Sciatic nerve (tissue), 2 donors: ENCODE data around the gene DRC3. TPM values are rescaled to one million over a fixed set of nuclear protein-coding genes. Genes with fewer than 3 reads are reported as not detected.
A peak's percentile ranks its signal among the peaks of the same experiment; 100 is the strongest.
"Not testable (repeated sequence)": the region's sequence is repeated elsewhere in the genome, so short reads cannot be mapped to it uniquely, and the experiment has no call there.

Experiments used
- ATAC-seq: fragments of 200-7000 bp; cut with Tn5 transposase; one replicate; pipeline ENCODE4 v1.9.1; 2020; ENCODE audit warnings: mild to moderate bottlenecking, moderate library complexity
- DNase-seq: peaks from one replicate; pipeline ENCODE4 v3.0.0-alpha.2; 2020; ENCODE audit warnings: low spot score
- intact Hi-C: fragments of 100-400 bp; cut with DNase I; formaldehyde crosslinking; loops from one replicate; pipeline ENCODE4 v1.14.2; 2022
- total RNA-seq: library from RNA; stranded (reverse); fragmentation: NEBNext Ultra II Directional; extraction: Animal tissue kit (Norgen Biotek cat#: 25700); gene quantifications from one replicate; pipeline ENCODE4 v1.2.1, GENCODE V29; 2021
- donor health status: DM: no; HTN: no; CAD: no.
- donor health status: DM: no; HTN: no; CAD: no.

The DRC3 gene
- total RNA-seq, 1 donor from 2014 or later: 5.8 TPM

DNA sequence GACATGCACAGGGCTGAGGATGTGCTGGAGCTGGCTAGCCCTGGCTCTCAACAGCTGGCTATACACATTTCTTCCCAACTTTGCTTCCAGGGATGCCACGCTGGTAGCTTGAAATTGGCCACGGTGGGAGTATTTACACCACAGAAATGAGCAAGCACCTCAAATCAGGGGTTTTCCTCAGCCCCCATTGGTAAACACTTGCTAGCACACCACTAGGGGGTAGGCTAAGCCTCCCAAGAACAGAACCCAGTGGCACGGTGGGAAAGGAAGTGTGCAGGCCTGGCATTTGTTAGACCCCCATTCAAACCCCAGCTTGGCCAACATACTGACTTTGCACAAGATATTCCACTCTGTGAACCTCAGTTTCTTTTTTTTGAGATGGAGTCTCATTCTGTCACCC lies 12.9 kb downstream of the DRC3 start:
- no peak for ATAC-seq

DNA sequence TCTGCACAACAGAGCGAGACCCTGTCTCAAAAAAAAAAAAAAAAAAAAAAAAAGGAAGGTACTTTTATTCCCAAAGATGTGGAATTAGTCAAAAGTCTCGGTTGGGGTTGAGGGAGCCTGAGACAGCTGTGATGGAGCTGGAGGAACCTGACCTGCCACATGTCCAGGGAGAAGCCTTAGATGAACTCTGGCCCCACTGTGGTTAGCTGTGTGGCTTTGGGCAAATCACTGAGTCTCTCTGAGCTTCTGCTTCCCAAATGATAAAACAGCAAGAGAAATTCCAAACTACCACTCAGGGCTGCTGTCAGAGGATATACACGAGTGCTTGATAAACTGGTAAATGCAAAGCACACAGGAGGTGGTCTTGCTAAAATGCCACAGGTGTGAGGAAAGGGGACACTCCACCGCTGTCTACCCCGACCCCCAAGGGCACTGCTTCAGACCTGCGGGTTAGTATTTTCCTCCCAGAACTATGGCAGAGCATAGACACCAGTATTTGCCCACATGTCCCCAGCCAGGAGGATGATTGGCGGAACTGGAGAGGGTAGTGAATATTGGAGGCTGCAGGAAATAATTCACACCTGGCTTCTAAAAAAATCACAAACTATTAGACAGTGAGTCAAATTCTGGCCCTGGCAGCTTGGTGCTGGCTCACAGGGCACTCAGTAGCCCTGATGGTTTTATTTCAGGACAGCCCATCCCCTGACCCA lies 14.7 kb downstream of the DRC3 start:
- intact Hi-C loops: no loop called here
- no peak for ATAC-seq
- DNase-seq: no peak

More for the DNA sequence above, 12.9 kb downstream of the DRC3 start:
- intact Hi-C loops: no loop called here
- DNase-seq: no peak

DNA sequence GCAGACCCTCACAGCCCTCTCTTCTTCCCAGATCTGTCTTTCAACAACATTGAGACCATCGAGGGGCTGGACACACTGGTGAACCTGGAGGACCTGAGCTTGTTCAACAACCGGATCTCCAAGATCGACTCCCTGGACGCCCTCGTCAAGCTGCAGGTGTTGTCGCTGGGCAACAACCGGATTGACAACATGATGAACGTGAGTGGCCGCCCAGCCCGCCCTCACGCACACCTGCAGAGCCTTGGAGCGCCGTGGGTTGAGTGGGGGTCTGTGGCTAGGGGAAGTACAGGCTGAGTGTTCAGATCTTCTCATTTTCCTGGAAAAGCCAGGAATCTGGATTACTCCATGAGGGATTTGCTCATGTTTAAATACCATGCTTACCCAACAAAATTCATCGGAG lies 15.2 kb downstream of the DRC3 start:
- no peak for ATAC-seq
- DNase-seq: no peak
- intact Hi-C loops: no loop called here

DNA sequence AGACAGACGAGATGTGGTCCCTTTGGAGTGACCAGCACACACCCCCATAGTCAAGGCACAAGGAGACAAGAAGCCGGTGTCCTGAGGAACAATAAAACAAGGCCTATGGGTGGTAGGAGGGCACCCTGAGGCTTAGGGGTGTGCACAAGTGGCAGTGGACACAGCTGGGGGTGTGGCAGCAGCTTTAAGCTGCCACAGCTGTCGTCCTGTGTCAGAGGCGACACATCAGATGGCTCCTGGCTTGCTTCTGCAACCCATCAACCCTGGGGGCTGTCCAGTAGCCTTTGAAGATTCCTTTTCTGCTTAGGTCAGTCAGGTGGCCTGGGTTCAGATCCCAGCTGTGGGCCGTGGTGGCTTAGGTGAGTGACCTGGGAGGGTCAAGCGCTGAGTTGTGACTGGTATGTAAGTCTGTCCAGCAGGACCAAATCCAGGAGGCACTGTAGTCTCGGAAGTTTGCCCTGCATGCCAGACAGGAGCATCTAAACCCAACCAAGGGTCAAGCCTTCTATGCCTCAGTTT lies 15.8 kb downstream of the DRC3 start:
- DNase-seq: no peak

DNA sequence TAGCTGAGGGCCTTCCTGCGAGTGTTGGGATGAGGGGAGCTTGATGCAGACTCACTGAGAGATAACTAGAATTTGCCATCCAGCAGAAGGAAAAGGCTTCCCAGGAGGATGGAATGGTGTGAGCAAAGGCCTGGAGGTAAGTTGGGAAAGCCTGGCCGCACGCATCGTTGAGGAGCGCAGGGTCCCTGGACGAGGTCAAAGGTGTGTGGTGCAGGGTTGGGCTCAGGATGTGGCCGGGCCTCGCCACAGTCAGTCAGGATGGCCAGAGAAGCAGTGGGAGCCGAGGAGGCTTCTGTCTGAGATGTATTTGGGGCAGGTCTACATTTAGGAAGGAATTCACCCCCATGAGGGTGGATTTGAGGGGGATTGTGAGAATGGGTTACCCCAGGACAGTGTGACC lies 16.4 kb downstream of the DRC3 start:
- ATAC-seq: no peak

More for the DNA sequence above, 15.8 kb downstream of the DRC3 start:
- intact Hi-C loops: no loop called here
- ATAC-seq: no peak

DNA sequence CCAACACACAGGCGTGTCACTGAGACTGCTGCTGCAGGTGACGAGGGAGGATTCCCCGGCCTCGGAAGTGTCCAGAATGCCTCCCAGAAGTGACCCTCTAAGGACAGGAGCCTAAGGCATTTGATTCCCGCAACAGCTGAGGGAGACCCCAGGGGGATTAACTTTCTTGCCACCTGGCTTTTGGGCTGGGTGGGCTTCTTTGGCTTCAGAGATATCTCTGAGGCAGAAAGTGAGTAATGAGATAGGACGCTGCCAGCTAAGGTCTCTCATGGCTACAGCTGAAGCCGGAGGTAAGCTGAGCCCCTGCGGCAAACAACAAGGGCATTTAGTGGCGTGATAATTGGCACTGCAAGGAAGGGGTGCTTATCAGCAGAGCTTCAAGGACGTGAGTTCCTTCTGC lies 17.0 kb downstream of the DRC3 start:
- no peak for ATAC-seq
- intact Hi-C loops: no loop called here
- DNase-seq: no peak

More for the DNA sequence above, 16.4 kb downstream of the DRC3 start:
- intact Hi-C loops: no loop called here
- no peak for DNase-seq

DNA sequence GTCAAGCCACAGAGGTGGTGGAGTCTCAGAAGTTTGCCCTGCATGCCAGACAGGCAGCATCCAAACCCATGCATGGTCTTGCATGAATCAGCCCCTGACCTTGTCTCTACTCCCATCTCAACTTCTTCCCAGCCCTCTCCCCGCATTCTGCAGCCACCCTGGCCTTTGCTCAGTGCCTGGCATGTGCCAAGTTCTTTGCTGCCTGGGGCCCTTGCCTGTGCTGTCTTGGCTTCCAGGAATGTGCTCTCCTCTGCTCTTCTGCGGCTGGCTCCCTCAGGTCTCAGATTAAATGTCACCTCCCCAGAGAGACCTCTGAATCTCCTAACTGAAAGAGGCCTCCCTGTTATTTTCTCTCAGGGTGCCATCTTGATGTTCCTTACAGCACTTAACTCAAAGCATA lies 17.6 kb downstream of the DRC3 start:
- intact Hi-C loops: no loop called here
- no peak for ATAC-seq
- DNase-seq: no peak

DNA sequence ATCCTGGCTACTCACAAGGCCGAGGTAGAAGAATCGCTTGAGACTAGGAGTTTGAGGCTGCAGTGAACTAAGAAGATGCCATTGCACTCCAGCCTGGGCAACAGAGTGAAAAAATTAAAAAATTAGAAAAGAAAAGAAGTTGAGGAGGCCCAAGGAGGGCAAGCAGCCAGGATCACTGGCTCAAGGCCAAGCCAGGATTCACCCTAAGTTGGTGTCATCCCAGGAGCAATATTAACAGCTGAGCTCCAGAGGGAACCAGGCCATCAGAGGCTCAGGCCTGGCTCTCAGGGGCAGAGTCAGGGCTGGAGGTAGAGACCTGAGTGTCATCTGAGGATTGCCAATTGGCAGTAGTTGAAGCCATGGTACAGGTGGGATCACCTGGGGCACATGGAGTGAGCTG lies 20.7 kb downstream of the DRC3 start:
- ATAC-seq (no peak), DNase-seq (no peak)
- intact Hi-C loops: no loop called here

DNA sequence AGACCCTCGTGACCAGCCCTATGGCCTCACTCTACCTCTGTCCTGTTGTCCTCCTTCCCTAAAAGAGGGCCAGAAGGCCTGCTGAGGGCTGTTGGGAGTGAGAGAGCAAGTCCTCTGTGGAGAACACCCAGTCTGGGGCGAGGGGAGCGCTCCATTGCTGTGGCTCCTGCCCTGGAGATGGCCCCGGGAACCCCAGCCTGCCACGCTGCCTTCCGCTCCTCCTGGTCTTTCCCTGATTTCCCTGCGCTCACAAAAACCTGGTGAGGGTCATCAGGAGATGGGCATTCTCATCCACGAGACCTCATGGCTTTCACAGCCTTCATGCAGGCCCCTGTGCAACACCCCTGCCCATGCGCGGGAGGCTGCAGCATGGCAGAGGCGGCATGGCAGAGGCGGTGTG lies 21.2 kb downstream of the DRC3 start:
- intact Hi-C loops: no loop called here
- no peak for DNase-seq
- peak; percentile 20 for ATAC-seq

DNA sequence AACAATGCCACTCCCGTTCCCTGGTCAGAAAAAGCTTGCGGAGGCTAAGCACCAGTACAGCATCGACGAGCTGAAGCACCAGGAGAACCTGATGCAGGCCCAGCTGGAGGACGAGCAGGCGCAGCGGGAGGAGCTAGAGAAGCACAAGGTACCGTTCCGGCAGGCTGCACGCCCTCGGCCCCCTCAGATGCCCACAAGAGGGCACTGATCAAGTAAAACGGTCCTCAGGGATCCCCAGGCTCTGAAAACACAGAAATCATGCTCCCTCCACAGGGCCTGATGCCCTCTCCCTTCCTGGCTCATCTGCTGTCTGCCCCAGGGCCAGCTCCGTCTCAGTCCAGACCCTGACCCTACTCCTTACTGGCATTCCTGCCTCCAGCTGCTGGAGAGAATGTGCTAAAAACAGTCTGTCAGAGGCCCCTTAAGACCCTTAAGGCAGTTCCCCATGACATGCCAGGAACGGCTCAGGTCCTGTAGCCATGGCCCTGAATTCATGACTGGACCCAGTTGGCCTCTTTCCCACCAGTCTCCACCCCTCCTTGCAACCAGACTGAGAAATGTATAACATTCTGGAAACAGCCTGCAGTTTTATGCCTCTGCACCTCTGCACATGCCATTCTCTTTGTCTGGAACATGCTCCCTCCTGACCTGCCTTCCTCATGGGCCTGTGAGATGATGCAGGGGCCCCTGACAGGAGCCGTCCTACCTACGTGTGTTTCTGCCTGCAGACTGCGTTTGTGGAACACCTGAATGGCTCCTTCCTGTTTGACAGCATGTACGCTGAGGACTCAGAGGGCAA lies 21.8 kb downstream of the DRC3 start:
- ATAC-seq (peak; percentile 25), DNase-seq (no peak)
- intact Hi-C loops: no loop called here

DNA sequence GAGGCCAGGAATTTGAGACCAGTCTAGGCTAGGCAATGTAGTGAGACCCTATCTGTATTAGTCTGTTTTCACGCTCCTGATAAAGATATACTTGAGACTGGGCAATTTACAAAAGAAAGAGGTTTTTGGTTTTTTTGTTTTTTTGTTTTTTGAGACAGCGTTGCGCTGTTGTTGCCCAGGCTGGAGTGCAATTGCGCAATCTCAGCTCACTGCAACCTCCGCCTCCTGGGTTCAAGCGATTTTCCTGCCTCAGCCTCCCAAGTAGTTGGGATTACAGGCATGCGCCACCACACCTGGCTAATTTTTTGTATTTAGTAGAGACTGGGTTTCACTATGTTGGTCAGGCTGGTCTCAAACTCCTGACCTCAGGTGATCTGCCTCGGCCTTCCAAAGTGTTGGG lies 23.2 kb downstream of the DRC3 start:
- intact Hi-C loops, ATAC-seq, DNase-seq: not testable (repeated sequence)

DNA sequence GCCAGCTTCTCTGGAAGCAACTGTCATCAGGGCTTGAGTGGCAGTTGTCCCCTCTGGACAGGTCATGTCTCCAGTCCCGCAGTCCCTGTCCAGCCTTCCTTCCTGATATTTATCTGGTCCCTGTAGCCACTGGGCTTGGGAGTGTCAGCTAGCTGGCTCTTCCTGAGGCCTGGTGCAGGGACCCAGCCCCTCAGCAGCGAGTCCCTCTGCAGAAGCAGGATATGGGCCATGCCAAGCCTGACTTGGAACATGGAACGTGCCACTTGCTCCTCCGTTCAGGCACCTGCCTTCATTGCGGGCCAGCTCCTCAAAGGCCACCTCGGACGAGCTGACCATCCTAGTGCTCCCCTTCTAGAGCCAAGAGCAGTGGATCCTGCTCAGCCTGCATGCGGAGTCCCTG lies 26.3 kb downstream of the DRC3 start:
- no peak for ATAC-seq
- intact Hi-C loops: no loop called here

DNA sequence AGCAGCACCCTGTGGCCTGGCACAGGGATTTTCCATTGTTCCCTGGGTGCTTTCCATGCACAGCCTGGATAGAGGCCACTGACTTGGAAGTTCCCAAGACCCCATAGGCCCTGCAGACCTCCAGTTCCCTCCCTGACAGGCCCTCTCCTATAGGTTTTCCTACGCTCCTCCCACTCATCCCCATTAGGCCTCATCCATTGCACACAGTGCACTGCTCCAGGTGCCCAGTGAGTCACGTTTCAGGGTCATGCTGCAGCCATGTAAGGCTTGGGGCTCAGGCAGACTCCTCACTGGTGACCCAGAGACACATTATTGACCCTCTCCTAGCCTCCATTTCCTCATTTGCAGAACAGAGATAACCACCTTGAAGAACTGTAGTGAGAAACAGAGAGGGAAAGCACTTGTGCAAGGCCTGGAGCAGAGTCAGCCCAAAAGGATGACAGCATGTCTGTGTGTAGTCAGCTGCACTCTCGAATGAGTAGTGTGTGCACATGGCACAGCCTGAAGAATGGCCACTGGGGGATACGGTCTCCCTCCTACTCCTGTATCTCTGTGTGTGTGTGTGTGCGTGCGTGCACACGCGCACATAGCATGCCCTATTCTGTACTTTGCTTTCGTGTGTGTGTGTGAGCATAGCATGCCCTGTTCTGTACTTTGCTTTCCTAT lies 26.8 kb downstream of the DRC3 start:
- intact Hi-C loops: no loop called here
- DNase-seq: no peak
- ATAC-seq: no peak

More for the DNA sequence above, 26.3 kb downstream of the DRC3 start:
- no peak for DNase-seq

DNA sequence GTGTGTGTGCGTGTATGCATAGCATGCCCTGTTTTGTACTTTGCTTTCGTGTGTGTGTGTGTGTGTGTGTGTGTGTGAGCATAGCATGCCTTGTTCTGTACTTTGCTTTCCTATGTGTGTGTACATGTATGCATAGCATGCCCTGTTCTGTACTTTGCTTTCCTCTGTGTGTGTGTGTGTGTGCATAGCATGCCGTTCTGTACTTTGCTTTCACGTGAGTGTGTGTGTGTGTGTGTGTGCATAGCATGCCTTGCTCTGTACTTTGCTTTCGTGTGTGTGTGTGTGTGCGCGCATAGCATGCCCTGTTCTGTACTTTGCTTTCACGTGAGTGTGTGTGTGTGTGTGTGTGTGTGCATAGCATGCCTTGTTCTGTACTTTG lies 27.4 kb downstream of the DRC3 start:
- intact Hi-C loops: no loop called here
- no peak for DNase-seq

DNA sequence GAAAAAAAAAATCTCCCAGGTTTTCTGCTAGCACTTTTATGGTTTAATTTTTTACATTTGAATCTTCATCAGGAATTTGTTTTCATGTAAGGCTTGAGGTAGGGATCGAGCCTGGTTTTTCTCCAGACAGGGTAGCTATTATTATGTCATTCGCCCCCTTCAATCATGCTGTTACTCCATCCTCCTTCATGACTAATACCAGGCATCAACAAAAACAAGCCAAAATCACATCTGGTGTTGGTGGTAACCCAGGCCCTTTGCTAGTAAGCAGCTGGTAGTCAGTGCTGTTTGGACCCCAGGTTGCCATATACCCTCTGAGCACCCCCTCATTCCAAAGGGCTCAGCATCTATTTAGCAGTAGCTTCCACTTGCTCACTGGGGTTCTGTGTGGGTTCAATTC lies 29.5 kb downstream of the DRC3 start:
- no peak for DNase-seq
- intact Hi-C loops: no loop called here

More for the DNA sequence above, 27.4 kb downstream of the DRC3 start:
- ATAC-seq: no peak

DNA sequence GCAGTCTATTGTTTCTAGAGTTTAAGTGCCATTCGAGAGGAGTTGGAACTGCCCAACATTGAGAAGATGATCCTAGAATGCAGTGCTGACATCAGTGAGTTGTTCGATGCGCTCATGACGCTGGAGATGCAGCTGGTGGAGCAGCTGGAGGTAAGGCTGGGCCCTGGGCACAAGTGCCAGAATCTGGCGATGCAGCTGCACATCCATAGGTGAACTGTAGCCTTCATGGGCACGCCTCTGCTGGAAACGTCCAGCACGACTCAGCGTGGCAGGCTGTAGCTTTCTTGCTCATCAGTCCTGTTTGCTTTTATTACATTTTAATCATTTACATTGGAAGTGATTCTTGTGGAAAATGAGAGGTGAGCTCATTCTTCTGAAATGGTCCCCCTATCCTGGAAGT lies 31.7 kb downstream of the DRC3 start:
- intact Hi-C loops: no loop called here
- no peak for DNase-seq
- no peak for ATAC-seq

More for the DNA sequence above, 29.5 kb downstream of the DRC3 start:
- no peak for ATAC-seq

DNA sequence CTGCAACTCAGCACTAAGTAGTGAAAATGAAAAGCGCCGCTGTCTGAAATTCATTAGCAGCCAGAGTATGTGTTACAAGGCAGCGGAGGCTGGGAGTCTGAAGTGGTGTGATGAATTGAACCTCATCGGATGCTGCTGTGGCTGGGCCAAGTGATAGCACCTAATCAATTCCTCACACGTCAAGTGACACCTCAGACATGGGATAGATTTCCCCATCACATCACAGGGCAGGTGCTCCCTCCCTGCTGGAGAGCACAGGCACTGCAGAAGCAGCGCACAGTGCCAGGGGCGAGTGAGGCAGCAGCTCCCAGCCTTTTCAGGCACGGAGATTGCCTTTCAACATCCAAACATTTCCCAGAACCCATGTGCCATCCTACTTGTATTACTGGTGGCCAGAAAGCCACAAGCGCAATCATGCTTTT lies 32.2 kb downstream of the DRC3 start:
- ATAC-seq: no peak
- no peak for DNase-seq
- intact Hi-C loops: no loop called here

DNA sequence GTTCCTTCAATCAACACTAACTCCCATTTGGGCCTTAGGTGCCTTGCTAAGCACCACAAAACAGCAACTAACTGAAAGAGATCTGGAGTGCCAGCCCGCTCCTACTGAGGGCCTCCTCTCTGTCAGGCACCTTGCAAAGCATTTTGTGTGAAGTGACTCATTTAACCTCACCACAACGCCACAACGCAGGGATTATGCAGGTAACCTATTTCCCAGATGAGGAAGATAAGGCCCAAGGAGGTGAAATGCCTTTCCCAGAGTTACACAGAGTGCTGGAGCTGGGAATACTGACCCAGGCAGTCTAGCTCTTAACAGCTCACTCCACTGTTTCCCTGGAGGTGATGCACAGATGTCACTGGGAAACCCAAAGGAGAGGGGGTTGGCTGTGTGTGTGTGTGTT lies 32.8 kb downstream of the DRC3 start:
- intact Hi-C loops: no loop called here
- DNase-seq (no peak), ATAC-seq (no peak)

DNA sequence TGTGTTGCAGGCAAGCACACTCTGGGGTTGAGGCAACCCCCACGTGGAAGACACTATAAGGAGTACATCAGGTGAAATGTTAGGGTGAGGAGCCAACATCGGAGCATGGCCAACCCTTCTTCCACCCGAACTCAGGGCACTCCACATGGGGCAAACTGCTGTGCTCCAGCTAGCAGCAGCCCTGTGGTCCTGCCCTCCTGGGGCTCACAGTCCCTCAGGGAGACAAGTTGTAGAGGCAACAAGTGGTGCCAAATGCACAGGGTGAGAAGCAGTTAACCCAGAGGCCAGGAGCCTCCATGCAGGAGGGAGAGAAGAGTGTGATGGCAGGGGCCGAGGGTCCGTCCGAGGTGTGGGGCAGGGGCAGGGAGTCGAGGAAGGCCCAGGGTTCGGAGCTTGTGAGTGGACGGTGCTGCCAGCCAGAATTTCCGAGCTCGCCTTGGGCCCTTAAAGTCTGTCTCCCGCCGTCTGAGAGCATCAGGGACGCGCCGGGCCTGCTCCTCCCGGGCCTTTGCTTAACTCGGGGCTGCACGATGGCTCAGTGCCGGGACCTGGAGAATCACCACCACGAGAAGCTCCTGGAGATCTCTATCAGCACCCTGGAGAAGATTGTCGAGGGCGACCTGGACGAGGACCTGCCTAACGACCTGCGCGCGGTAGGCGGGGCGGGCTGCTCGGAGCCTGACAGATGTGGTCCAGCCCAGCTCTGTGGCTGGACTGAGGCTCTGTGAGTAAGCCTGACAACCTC lies 34.0 kb downstream of the DRC3 start:
- ATAC-seq (peak; percentile 38), DNase-seq (no peak)
- intact Hi-C loops: no loop called here
